SK-N-SH treated with all-trans-retinoic acid at 6 μM for 48 hours (cell line): ENCODE measurements around the gene ORM2.

ENCODE experiments used
- ATAC-seq: fragments of 200-7000 bp; cut with Tn5 transposase; 3 replicates; pipeline ENCODE4 v1.9.1; 2020; ENCODE audit warnings: mild to moderate bottlenecking, moderate library complexity
- ARNTL ChIP-seq: fragments of 450-650 bp; formaldehyde crosslinking; IDR thresholded peaks from 2 replicates; pipeline ENCODE4 v1.5.0; 2020; ENCODE audit warnings: low read depth, mild to moderate bottlenecking, moderate library complexity, borderline replicate concordance
- ESRRG ChIP-seq: fragments of 250-450 bp; sonication (Bioruptor Pico); IDR thresholded peaks from 2 replicates; pipeline ENCODE4 v1.6.1; 2021; ENCODE audit warnings: mild to moderate bottlenecking
- ISL1 ChIP-seq: fragments of 250-450 bp; sonication (Bioruptor Pico); IDR thresholded peaks from 2 replicates; pipeline ENCODE4 v2.1.2; 2022; ENCODE audit warnings: mild to moderate bottlenecking, moderate library complexity
- OSR1 ChIP-seq: fragments of 250-450 bp; sonication (Bioruptor Pico); IDR thresholded peaks from 2 replicates; pipeline ENCODE4 v1.8.0; 2022; ENCODE audit warnings: moderate library complexity, mild to moderate bottlenecking, inconsistent platforms
- PATZ1 ChIP-seq: fragments of 250-450 bp; sonication (Bioruptor Pico); IDR thresholded peaks from 2 replicates; pipeline ENCODE4 v1.8.0; 2020; ENCODE audit warnings: mild to moderate bottlenecking, moderate library complexity, borderline replicate concordance
- PPARA ChIP-seq: fragments of 250-450 bp; sonication (Bioruptor Pico); IDR thresholded peaks from 2 replicates; pipeline ENCODE4 v1.5.0; 2020; ENCODE audit warnings: mild to moderate bottlenecking, borderline replicate concordance
- RARB ChIP-seq: fragments of 250-450 bp; sonication (Bioruptor Pico); IDR thresholded peaks from 2 replicates; pipeline ENCODE4 v1.8.0; 2021; ENCODE audit warnings: mild to moderate bottlenecking, moderate library complexity
- SNAI2 ChIP-seq: fragments of 250-450 bp; sonication (Bioruptor Pico); IDR thresholded peaks from 2 replicates; pipeline ENCODE4 v1.5.0; 2020; ENCODE audit warnings: mild to moderate bottlenecking, moderate library complexity
- TCF4 ChIP-seq: fragments of 250-450 bp; sonication (Bioruptor Pico); IDR thresholded peaks from 2 replicates; pipeline ENCODE4 v1.8.0; 2021; ENCODE audit warnings: mild to moderate bottlenecking, moderate library complexity, borderline replicate concordance
- TOX ChIP-seq: fragments of 250-450 bp; sonication (Bioruptor Pico); IDR thresholded peaks from 2 replicates; pipeline ENCODE4 v1.8.0; 2021; ENCODE audit warnings: mild to moderate bottlenecking, moderate library complexity, borderline replicate concordance
- TSHZ2 ChIP-seq: fragments of 250-450 bp; sonication (Bioruptor Pico); IDR thresholded peaks from 2 replicates; pipeline ENCODE4 v1.5.0; 2020; ENCODE audit warnings: mild to moderate bottlenecking, moderate library complexity
- ZC3H10 ChIP-seq: fragments of 250-450 bp; sonication (Bioruptor Pico); IDR thresholded peaks from 2 replicates; pipeline ENCODE4 v1.5.1; 2021; ENCODE audit warnings: mild to moderate bottlenecking, moderate library complexity
- ZFP30 ChIP-seq: fragments of 450-650 bp; formaldehyde crosslinking; IDR thresholded peaks from 2 replicates; pipeline ENCODE4 v1.5.0; 2022; ENCODE audit warnings: mild to moderate bottlenecking, moderate library complexity
- ZNF565 ChIP-seq: fragments of 450-650 bp; formaldehyde crosslinking; conservative IDR thresholded peaks from 2 replicates; pipeline ENCODE4 v1.5.0; 2020; ENCODE audit warnings: low read depth, mild to moderate bottlenecking, moderate library complexity
- ZNF70 ChIP-seq: fragments of 450-650 bp; formaldehyde crosslinking; IDR thresholded peaks from 2 replicates; pipeline ENCODE4 v1.5.0; 2020; ENCODE audit warnings: mild to moderate bottlenecking, moderate library complexity
- ZNF8 ChIP-seq: fragments of 450-650 bp; formaldehyde crosslinking; IDR thresholded peaks from 2 replicates; pipeline ENCODE4 v1.5.0; 2020; ENCODE audit warnings: mild to moderate bottlenecking, moderate library complexity
- TF ChIP-seq, protein P1 (sequence below): fragments of 250-450 bp; sonication (Bioruptor Pico); IDR thresholded peaks from 2 replicates; pipeline ENCODE4 v1.5.1; 2021; ENCODE audit warnings: mild to moderate bottlenecking, moderate library complexity
- TF ChIP-seq, protein P2 (sequence below): fragments of 250-450 bp; sonication (Bioruptor Pico); IDR thresholded peaks from 2 replicates; pipeline ENCODE4 v1.8.0; 2021; ENCODE audit warnings: low read depth, mild to moderate bottlenecking, moderate library complexity, borderline replicate concordance

The ORM2 gene

GRCh38 chr9:114351932-114352331 lies 22.3 kb downstream of the ORM2 start:
- TF ChIP-seq PATZ1 (CRISPR knock-in tag) (no peak), ISL1 (no peak), TCF4 (CRISPR knock-in tag) (no peak), TSHZ2 (CRISPR knock-in tag) (no peak)
- ATAC-seq = no peak

- ATAC-seq = no peak
- TF ChIP-seq SNAI2 (CRISPR knock-in tag) (no peak), ISL1 (no peak), ZFP30 (no peak), PATZ1 (CRISPR knock-in tag) (no peak), PPARA (CRISPR knock-in tag) (no peak), TSHZ2 (CRISPR knock-in tag) (no peak), TOX (CRISPR knock-in tag) (no peak), ARNTL (no peak), ZNF70 (CRISPR knock-in tag) (no peak)
- TF ChIP-seq, protein P1, sequence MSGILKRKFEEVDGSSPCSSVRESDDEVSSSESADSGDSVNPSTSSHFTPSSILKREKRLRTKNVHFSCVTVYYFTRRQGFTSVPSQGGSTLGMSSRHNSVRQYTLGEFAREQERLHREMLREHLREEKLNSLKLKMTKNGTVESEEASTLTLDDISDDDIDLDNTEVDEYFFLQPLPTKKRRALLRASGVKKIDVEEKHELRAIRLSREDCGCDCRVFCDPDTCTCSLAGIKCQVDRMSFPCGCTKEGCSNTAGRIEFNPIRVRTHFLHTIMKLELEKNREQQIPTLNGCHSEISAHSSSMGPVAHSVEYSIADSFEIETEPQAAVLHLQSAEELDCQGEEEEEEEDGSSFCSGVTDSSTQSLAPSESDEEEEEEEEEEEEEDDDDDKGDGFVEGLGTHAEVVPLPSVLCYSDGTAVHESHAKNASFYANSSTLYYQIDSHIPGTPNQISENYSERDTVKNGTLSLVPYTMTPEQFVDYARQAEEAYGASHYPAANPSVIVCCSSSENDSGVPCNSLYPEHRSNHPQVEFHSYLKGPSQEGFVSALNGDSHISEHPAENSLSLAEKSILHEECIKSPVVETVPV (CRISPR knock-in tag) = no peak
- TF ChIP-seq, protein P2, sequence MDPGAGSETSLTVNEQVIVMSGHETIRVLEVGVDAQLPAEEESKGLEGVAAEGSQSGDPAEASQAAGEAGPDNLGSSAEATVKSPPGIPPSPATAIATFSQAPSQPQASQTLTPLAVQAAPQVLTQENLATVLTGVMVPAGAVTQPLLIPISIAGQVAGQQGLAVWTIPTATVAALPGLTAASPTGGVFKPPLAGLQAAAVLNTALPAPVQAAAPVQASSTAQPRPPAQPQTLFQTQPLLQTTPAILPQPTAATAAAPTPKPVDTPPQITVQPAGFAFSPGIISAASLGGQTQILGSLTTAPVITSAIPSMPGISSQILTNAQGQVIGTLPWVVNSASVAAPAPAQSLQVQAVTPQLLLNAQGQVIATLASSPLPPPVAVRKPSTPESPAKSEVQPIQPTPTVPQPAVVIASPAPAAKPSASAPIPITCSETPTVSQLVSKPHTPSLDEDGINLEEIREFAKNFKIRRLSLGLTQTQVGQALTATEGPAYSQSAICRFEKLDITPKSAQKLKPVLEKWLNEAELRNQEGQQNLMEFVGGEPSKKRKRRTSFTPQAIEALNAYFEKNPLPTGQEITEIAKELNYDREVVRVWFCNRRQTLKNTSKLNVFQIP (CRISPR knock-in tag) = no peak
Observed at GRCh38 chr9:114355821-114356220, 26.2 kb downstream of the ORM2 start.

- TF ChIP-seq ZNF70 (CRISPR knock-in tag) (no peak), ZC3H10 (CRISPR knock-in tag) (no peak), TSHZ2 (CRISPR knock-in tag) (no peak), RARB (CRISPR knock-in tag) (no peak), ESRRG (CRISPR knock-in tag) (no peak), ZNF8 (CRISPR knock-in tag) (no peak), ISL1 (no peak), ARNTL (no peak), ZNF565 (CRISPR knock-in tag) (no peak), TOX (CRISPR knock-in tag) (no peak), OSR1 (CRISPR knock-in tag) (no peak)
- TF ChIP-seq, protein P1 (CRISPR knock-in tag) = no peak
- TF ChIP-seq, all 23 proteins: peak for 0
- ATAC-seq = no peak
Observed at GRCh38 chr9:114356792-114357191, 27.1 kb downstream of the ORM2 start.
